ENCODE measurements around the gene PTAR1.

PTAR1 gene

GRCh38 chr9:69667306-69667705 lies 92.5 kb downstream of the PTAR1 start:
- DNase-seq (ENCODE audit: low read depth in 1 of 2, low spot score in 1 of 2): no peak
- no peak overlapping the region for H3K4me3 ChIP-seq (replicated peaks; ENCODE audit: insufficient read depth, low read length)
- H3K27ac ChIP-seq (replicated peaks): no peak overlapping the region
- peaks cover 18% of the 10 kb centered on the region for H3K27me3 ChIP-seq (ENCODE audit: insufficient read depth, poor library complexity, severe bottlenecking)
- TF ChIP-seq SPI1 (IDR thresholded peaks at IDR 0.05; ENCODE audit: borderline replicate concordance, low read depth): no peak
- TF ChIP-seq POLR2AphosphoS5 (IDR thresholded peaks at IDR 0.05; ENCODE audit: low read depth): no peak
- TF ChIP-seq CTCF (IDR thresholded peaks at IDR 0.05; ENCODE audit: insufficient read depth, low read length): no peak
- TF ChIP-seq REST (IDR thresholded peaks at IDR 0.05; ENCODE audit: insufficient replicate concordance, low read depth): no peak
- TF ChIP-seq GABPA (IDR thresholded peaks at IDR 0.05; ENCODE audit: low read depth): no peak

DNA sequence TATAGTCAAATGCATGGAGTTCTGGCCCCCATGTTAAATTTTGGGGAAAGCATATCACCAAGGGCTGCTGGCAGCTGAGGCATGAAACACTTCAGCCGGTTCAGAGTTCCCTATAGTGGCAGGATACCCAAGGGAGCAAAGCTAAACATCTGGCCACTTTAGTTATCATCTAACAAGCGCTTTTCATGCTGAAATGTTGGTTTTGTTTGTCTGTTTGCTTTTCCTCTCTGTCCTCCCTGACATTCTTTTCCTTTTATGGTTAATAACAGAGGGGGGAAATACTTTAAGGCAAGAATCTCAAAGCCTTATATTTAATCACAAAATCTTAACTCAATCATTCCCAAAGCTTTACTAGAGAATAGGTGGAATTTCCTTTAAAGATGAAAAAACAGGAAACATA lies 99.5 kb downstream of the PTAR1 start:
- TF ChIP-seq GABPA (IDR thresholded peaks at IDR 0.05; ENCODE audit: low read depth) (no peak), REST (IDR thresholded peaks at IDR 0.05; ENCODE audit: insufficient replicate concordance, low read depth) (no peak), POLR2AphosphoS5 (IDR thresholded peaks at IDR 0.05; ENCODE audit: low read depth) (no peak), SPI1 (IDR thresholded peaks at IDR 0.05; ENCODE audit: borderline replicate concordance, low read depth) (no peak), CTCF (IDR thresholded peaks at IDR 0.05; ENCODE audit: insufficient read depth, low read length) (no peak)
- no peak overlapping the region for H3K27ac ChIP-seq (replicated peaks)
- DNase-seq (ENCODE audit: low read depth in 1 of 2, low spot score in 1 of 2): no peak

More for the DNA sequence above, 99.5 kb downstream of the PTAR1 start:
- no peak overlapping the region for H3K4me3 ChIP-seq (replicated peaks; ENCODE audit: insufficient read depth, low read length)
- H3K27me3 ChIP-seq (ENCODE audit: insufficient read depth, poor library complexity, severe bottlenecking): no peaks in the 10 kb centered on the region
